Measurements from ENCODE around the gene ZNF205. TPM values are rescaled to one million over a fixed set of nuclear protein-coding genes. Genes with fewer than 3 reads are reported as not detected.

ZNF205 gene
- total RNA-seq, 2 experiments from 2014 or later, result not detected

DNA sequence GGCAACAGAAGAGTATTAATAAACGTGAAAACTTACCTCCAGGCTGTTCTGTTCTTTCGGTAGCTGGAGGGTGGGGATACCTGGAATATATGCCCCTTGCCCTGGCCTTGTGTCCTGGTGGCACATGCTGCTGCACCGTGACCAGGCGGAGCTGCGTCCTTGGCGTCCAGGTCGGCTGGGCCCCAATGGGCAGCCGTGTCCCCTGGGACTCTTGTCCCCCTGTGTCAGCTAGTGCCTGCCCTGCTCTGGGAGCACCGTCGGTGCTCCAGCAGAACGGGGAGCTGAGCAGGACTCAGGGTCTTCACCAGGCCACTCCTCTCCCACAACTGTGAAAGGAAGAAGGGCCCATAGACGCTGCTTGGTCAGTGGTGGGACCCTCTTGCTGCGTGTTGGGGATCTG is 30.4 kb downstream of the ZNF205 start:
- CTCF ChIA-PET, result interaction anchor here (0.5 kb wide), 1 partner anchor 34 kb away, joined by 5 read pairs; no protein-coding TSS in a partner anchor
- TF ChIP-seq, protein P1, sequence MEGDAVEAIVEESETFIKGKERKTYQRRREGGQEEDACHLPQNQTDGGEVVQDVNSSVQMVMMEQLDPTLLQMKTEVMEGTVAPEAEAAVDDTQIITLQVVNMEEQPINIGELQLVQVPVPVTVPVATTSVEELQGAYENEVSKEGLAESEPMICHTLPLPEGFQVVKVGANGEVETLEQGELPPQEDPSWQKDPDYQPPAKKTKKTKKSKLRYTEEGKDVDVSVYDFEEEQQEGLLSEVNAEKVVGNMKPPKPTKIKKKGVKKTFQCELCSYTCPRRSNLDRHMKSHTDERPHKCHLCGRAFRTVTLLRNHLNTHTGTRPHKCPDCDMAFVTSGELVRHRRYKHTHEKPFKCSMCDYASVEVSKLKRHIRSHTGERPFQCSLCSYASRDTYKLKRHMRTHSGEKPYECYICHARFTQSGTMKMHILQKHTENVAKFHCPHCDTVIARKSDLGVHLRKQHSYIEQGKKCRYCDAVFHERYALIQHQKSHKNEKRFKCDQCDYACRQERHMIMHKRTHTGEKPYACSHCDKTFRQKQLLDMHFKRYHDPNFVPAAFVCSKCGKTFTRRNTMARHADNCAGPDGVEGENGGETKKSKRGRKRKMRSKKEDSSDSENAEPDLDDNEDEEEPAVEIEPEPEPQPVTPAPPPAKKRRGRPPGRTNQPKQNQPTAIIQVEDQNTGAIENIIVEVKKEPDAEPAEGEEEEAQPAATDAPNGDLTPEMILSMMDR (IDR thresholded peaks at IDR 0.05), result no peak
- POLR2A ChIA-PET, result no interaction called here
- H3K9me3 Mint-ChIP-seq, result no peaks in the 10 kb centered on the region
- Histone ChIP-seq H3K27ac (ENCODE audit: low read depth in 1 of 2, low read length in 2 of 2) (no peak overlapping the region), H3K4me3 (ENCODE audit: low read length) (no peak overlapping the region), H3K36me3 (ENCODE audit: insufficient read depth, low read length) (peaks cover 39% of the 10 kb centered on the region), H3K9me3 (ENCODE audit: control insufficient read depth in 1 of 2, insufficient read depth in 1 of 2, low read length in 2 of 2) (no peaks in the 10 kb centered on the region), H3K4me1 (ENCODE audit: insufficient read depth, low read length) (no peaks in the 10 kb centered on the region), H3K27me3 (ENCODE audit: control insufficient read depth in 1 of 2, insufficient read depth in 2 of 2, low read length in 2 of 2) (no peaks in the 10 kb centered on the region)
- DNase-seq (peak in 1 of 14 experiments; percentile 10), ATAC-seq (ENCODE audit: poor library complexity) (no peak)
- peaks cover 30% of the 10 kb centered on the region for H3K36me3 Mint-ChIP-seq (ENCODE audit: low read depth)
- no peak overlapping the region for H3K4me3 Mint-ChIP-seq
- intact Hi-C loops (cut with DNase I, micrococcal nuclease), result no loop called here
- H3K4me1 Mint-ChIP-seq (ENCODE audit: low read depth), result no peaks in the 10 kb centered on the region
- H3K27ac Mint-ChIP-seq, result no peak overlapping the region
- H3K27me3 Mint-ChIP-seq, result no peaks in the 10 kb centered on the region

DNA sequence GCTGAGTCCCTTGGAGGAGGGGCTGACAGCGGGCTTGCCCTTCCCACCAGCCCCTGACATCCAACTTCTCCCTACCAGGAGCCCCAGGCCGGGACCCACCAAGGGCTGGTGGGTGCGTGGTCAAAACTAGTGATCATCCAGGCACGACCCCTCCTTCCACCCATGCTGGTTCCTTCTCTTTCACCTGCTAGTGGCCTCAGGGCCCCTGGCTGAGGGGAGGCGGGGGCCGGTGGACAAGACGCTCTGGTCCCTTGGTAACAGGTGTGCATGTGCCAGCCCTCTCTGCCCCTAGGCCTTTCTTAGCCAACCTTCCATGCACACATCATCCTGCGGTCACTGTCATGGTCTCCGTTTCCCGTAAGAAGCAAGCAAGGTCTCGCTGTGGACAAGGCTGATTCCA is 30.8 kb downstream of the ZNF205 start:
- no peaks in the 10 kb centered on the region for H3K9me3 Mint-ChIP-seq
- POLR2A ChIA-PET, result no interaction called here

DNA sequence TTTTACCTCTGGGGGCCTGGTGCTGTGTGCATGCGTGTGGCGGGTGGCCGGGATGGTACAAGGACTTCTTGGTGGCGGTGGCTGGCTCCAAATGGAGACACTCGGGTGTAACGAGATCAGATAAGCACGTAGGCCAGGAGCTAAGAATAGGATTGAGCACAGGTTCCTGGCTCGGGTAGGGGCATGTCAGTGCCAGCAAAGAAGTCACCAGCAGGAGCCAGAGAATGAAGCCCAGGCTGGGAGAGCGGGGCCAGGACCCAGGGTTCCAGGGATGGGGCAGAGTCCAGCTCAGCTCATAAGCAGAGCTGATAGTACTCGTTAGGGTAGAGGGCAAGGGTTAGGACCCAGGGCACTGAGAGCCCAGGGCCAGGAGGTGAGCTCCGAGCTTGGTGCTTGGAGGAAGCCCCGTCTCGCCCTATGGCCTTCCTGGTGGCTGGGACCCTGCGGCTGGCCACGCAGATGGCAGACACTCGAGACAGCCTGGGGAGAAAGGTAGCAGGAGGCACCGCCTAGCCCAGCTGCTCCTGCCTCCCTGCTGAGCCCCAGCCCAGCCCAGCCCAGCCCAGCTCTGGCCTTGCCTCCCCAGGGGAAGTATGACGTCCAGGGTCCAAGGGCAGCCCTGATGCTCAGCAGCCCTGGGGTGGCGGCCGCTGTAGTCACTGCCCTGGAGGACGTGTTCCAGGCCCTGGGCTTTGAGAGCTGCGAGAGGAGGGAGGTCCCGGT is 31.4 kb downstream of the ZNF205 start:
- Histone ChIP-seq H3K27ac (ENCODE audit: low read depth in 1 of 2, low read length in 2 of 2) (no peak overlapping the region), H3K27me3 (ENCODE audit: control insufficient read depth in 1 of 2, insufficient read depth in 2 of 2, low read length in 2 of 2) (no peaks in the 10 kb centered on the region), H3K36me3 (ENCODE audit: insufficient read depth, low read length) (peaks cover 29% of the 10 kb centered on the region), H3K4me1 (ENCODE audit: insufficient read depth, low read length) (no peaks in the 10 kb centered on the region), H3K4me3 (ENCODE audit: low read length) (no peak overlapping the region), H3K9me3 (ENCODE audit: control insufficient read depth in 1 of 2, insufficient read depth in 1 of 2, low read length in 2 of 2) (no peaks in the 10 kb centered on the region)
- no peak for ATAC-seq (ENCODE audit: poor library complexity)
- Mint-ChIP-seq H3K9me3 (no peaks in the 10 kb centered on the region), H3K27me3 (no peaks in the 10 kb centered on the region), H3K4me3 (no peak overlapping the region), H3K4me1 (ENCODE audit: low read depth) (no peaks in the 10 kb centered on the region), H3K36me3 (ENCODE audit: low read depth) (peaks cover 24% of the 10 kb centered on the region), H3K27ac (no peak overlapping the region)
- intact Hi-C loops (cut with DNase I, micrococcal nuclease), result no loop called here
- POLR2A ChIA-PET, result interaction anchor here (0.6 kb wide), 1 partner anchor 101 kb away, joined by 4 read pairs; no protein-coding TSS in a partner anchor
- peak in 1 of 14 experiments; percentile 12 for DNase-seq
- TF ChIP-seq, protein P1 (IDR thresholded peaks at IDR 0.05), result no peak
- CTCF ChIA-PET, result no interaction called here

More for the DNA sequence above, 30.8 kb downstream of the ZNF205 start:
- Histone ChIP-seq H3K27me3 (ENCODE audit: control insufficient read depth in 1 of 2, insufficient read depth in 2 of 2, low read length in 2 of 2) (no peaks in the 10 kb centered on the region), H3K4me1 (ENCODE audit: insufficient read depth, low read length) (no peaks in the 10 kb centered on the region), H3K36me3 (ENCODE audit: insufficient read depth, low read length) (peaks cover 34% of the 10 kb centered on the region), H3K9me3 (ENCODE audit: control insufficient read depth in 1 of 2, insufficient read depth in 1 of 2, low read length in 2 of 2) (no peaks in the 10 kb centered on the region), H3K4me3 (ENCODE audit: low read length) (no peak overlapping the region), H3K27ac (ENCODE audit: low read depth in 1 of 2, low read length in 2 of 2) (no peak overlapping the region)
- Mint-ChIP-seq H3K4me3 (no peak overlapping the region), H3K27ac (no peak overlapping the region), H3K36me3 (ENCODE audit: low read depth) (peaks cover 26% of the 10 kb centered on the region), H3K27me3 (no peaks in the 10 kb centered on the region), H3K4me1 (ENCODE audit: low read depth) (no peaks in the 10 kb centered on the region)
- intact Hi-C loops (cut with DNase I, micrococcal nuclease), result no loop called here
- CTCF ChIA-PET, result no interaction called here
- TF ChIP-seq, protein P1 (IDR thresholded peaks at IDR 0.05), result no peak
- DNase-seq, result no peak
- ATAC-seq (ENCODE audit: poor library complexity), result no peak

All from CD4-positive, alpha-beta T cell (primary cell).